SK-N-MC (cell line): ENCODE measurements around the gene CCDC17.

ENCODE experiments used
- EZH2 ChIP-seq: fragments of 200-600 bp; sonication (generic); IDR thresholded peaks from one replicate; pipeline ENCODE4 v1.6.1; 2017; ENCODE audit warnings: antibody characterized with exemption
- POLR2AphosphoS5 ChIP-seq: IDR thresholded peaks from 2 replicates; pipeline ENCODE4 v1.6.1; 2012; ENCODE audit warnings: mild to moderate bottlenecking, low read depth, low read length, borderline replicate concordance

GRCh38 chr1:45656573-45657226 lies 32.8 kb upstream of the CCDC17 start:
- TF ChIP-seq POLR2AphosphoS5 (no peak), EZH2 (no peak)
